CD14-positive monocyte (primary cell): Measurements from ENCODE around the gene NPPA. TPM values are rescaled to one million over a fixed set of nuclear protein-coding genes. Genes with fewer than 3 reads are reported as not detected.
A peak's percentile ranks its signal among the peaks of the same experiment; 100 is the strongest.

Experiments
- DNase-seq, 3 donors: peaks; one replicate each; pipeline ENCODE4 v3.0.0-alpha.2; 2011 to 2022
- H2AFZ ChIP-seq: 2 replicates; pipeline ENCODE4 v1.6.0; 2012; ENCODE audit warnings: mild to moderate bottlenecking, low read depth, low read length, inconsistent platforms; ENCODE audit not compliant: insufficient read depth, poor library complexity, severe bottlenecking
- H3K27ac ChIP-seq, 2 donors: 1 replicate in 1 of 2; 2 replicates in 1 of 2; pipeline ENCODE4 v1.5.1; 2012 to 2013; ENCODE audit warnings: low read length in 2 of 2, control low read depth in 1 of 2, inconsistent platforms in 1 of 2, low read depth in 1 of 2, mild to moderate bottlenecking in 1 of 2
- H3K27me3 ChIP-seq, 2 donors: one replicate each; pipeline versions ENCODE4 v1.6.0 to v1.6.1; 2011 to 2013; ENCODE audit warnings: low read length in 2 of 2; ENCODE audit not compliant: control insufficient read depth in 2 of 2, insufficient read depth in 2 of 2
- H3K36me3 ChIP-seq, 2 donors: replicated peaks in 1 of 2; 1 replicate in 1 of 2; 2 replicates in 1 of 2; pipeline versions ENCODE4 v1.5.1 to v1.6.1; 2012 to 2013; ENCODE audit warnings: low read length in 2 of 2, control low read depth in 1 of 2, inconsistent platforms in 1 of 2, mild to moderate bottlenecking in 1 of 2; ENCODE audit not compliant: insufficient read depth in 2 of 2, control insufficient read depth in 1 of 2
- H3K4me1 ChIP-seq, 2 donors: 1 replicate in 1 of 2; 2 replicates in 1 of 2; pipeline versions ENCODE4 v1.5.1 to v1.6.1; 2012 to 2013; ENCODE audit warnings: low read length in 2 of 2, control low read depth in 1 of 2, inconsistent platforms in 1 of 2, mild to moderate bottlenecking in 1 of 2, moderate library complexity in 1 of 2; ENCODE audit not compliant: insufficient read depth in 2 of 2, control insufficient read depth in 1 of 2
- H3K4me2 ChIP-seq: replicated peaks from 2 replicates; pipeline ENCODE3; 2012; ENCODE audit warnings: low read length, moderate library complexity, mild to moderate bottlenecking; ENCODE audit not compliant: poor library complexity, severe bottlenecking; ENCODE audit errors: extremely low read depth
- H3K4me3 ChIP-seq, 3 experiments: fragments of 200-600 bp in 1 of 3; sonication (generic) in 1 of 3; replicated peaks in 1 of 3; 1 replicate in 2 of 3; 2 replicates in 1 of 3; pipeline ENCODE4 v1.5.1; 2011 to 2013; ENCODE audit warnings: low read length in 3 of 3, mild to moderate bottlenecking in 3 of 3, control low read depth in 2 of 3, low read depth in 2 of 3, inconsistent platforms in 1 of 3, moderate library complexity in 1 of 3
- H3K79me2 ChIP-seq: 2 replicates; pipeline ENCODE4 v1.6.0; 2012; ENCODE audit warnings: mild to moderate bottlenecking, control low read depth, inconsistent platforms, low read length, moderate library complexity; ENCODE audit not compliant: insufficient read depth
- H3K9ac ChIP-seq: 2 replicates; pipeline ENCODE4 v1.6.0; 2017; ENCODE audit warnings: low read length, mild to moderate bottlenecking; ENCODE audit not compliant: insufficient read depth, poor library complexity, severe bottlenecking
- H3K9me3 ChIP-seq, 2 donors: replicated peaks in 1 of 2; 1 replicate in 1 of 2; 2 replicates in 1 of 2; pipeline versions ENCODE4 v1.5.1 to v1.6.1; 2012 to 2013; ENCODE audit warnings: low read length in 2 of 2, control low read depth in 1 of 2; ENCODE audit not compliant: control insufficient read depth in 1 of 2, insufficient read depth in 1 of 2
- H4K20me1 ChIP-seq: 2 replicates; pipeline ENCODE4 v1.6.0; 2012; ENCODE audit warnings: mild to moderate bottlenecking, low read length, control low read depth, moderate library complexity; ENCODE audit not compliant: insufficient read depth
- H3K27ac Mint-ChIP-seq, 7 donors: one replicate each; pipeline ENCODE4 v1.8.0; 2020; ENCODE audit warnings: mild to moderate bottlenecking in 7 of 7, mixed read lengths in 7 of 7, moderate library complexity in 6 of 7, inconsistent platforms in 2 of 7
- H3K27me3 Mint-ChIP-seq, 3 donors: one replicate each; pipeline ENCODE4 v1.8.0; 2021 to 2022; ENCODE audit warnings: low read depth in 3 of 3, mild to moderate bottlenecking in 3 of 3, mixed read lengths in 3 of 3, moderate library complexity in 3 of 3, inconsistent platforms in 1 of 3
- H3K36me3 Mint-ChIP-seq, 2 donors: one replicate each; pipeline ENCODE4 v1.8.0; 2020; ENCODE audit warnings: mixed read lengths in 2 of 2, inconsistent platforms in 1 of 2, mild to moderate bottlenecking in 1 of 2
- H3K4me1 Mint-ChIP-seq: one replicate; pipeline ENCODE4 v1.8.0; 2020; ENCODE audit warnings: mild to moderate bottlenecking, mixed read lengths
- H3K4me3 Mint-ChIP-seq, 2 donors: one replicate each; pipeline ENCODE4 v1.8.0; 2020; ENCODE audit warnings: mild to moderate bottlenecking in 2 of 2, mixed read lengths in 2 of 2, moderate library complexity in 1 of 2
- H3K9me3 Mint-ChIP-seq, 7 donors: one replicate each; pipeline ENCODE4 v1.8.0; 2020 to 2022; ENCODE audit warnings: mixed read lengths in 7 of 7, mild to moderate bottlenecking in 6 of 7, moderate library complexity in 6 of 7, inconsistent platforms in 2 of 7
- WGBS: methylation state at CpG from one replicate; pipeline ENCODE4 v1.1.5; 2013; ENCODE audit warnings: missing lambda C conversion rate; ENCODE audit not compliant: insufficient coverage; 5-methylcytosine and 5-hydroxymethylcytosine counted together
- intact Hi-C, 2 donors: fragments of 100-400 bp; cut with micrococcal nuclease; formaldehyde crosslinking; loops; one replicate each; pipeline versions ENCODE4 v1.15.0 to v1.15.1; 2023
- polyA plus RNA-seq, 3 donors: library from polyadenylated mRNA; depleted of rRNA in 1 of 3; unstranded in 2 of 3; stranded (reverse) in 1 of 3; fragments of 300-500 nt in 2 of 3; fragments of >200 nt in 1 of 3; fragmentation: Illumina TruSeq in 2 of 3; gene quantifications; 1 replicate in 2 of 3; 2 replicates in 1 of 3; pipeline ENCODE4 v1.2.3, GENCODE V29; 2012 to 2021
- TF ChIP-seq, protein P1 (sequence below): fragments of 200-600 bp; IDR thresholded peaks from one replicate; pipeline ENCODE4 v1.8.0; 2022; ENCODE audit warnings: antibody characterized with exemption, mild to moderate bottlenecking

NPPA gene
- polyA plus RNA-seq, 3 donors: not detected

- no peak overlapping the region for H3K4me3 ChIP-seq
- TF ChIP-seq, protein P1, sequence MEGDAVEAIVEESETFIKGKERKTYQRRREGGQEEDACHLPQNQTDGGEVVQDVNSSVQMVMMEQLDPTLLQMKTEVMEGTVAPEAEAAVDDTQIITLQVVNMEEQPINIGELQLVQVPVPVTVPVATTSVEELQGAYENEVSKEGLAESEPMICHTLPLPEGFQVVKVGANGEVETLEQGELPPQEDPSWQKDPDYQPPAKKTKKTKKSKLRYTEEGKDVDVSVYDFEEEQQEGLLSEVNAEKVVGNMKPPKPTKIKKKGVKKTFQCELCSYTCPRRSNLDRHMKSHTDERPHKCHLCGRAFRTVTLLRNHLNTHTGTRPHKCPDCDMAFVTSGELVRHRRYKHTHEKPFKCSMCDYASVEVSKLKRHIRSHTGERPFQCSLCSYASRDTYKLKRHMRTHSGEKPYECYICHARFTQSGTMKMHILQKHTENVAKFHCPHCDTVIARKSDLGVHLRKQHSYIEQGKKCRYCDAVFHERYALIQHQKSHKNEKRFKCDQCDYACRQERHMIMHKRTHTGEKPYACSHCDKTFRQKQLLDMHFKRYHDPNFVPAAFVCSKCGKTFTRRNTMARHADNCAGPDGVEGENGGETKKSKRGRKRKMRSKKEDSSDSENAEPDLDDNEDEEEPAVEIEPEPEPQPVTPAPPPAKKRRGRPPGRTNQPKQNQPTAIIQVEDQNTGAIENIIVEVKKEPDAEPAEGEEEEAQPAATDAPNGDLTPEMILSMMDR: no peak
- H3K4me2 ChIP-seq: no peak overlapping the region
- peaks cover 0 to 7% of the 10 kb centered on the region in 2 donors for H3K4me1 ChIP-seq
- H3K9me3 Mint-ChIP-seq: no peaks in the 10 kb centered on the region
- peaks cover 2 to 5% (median 2%) of the 10 kb centered on the region in 3 donors for H3K27me3 Mint-ChIP-seq
- peaks cover 7% of the 10 kb centered on the region for H3K4me1 Mint-ChIP-seq
- H2AFZ ChIP-seq: no peak overlapping the region
- intact Hi-C loops: no loop called here
- DNase-seq: no peak
- H4K20me1 ChIP-seq: no peaks in the 10 kb centered on the region
- no peaks in the 10 kb centered on the region for H3K79me2 ChIP-seq
- no peaks in the 10 kb centered on the region for H3K9me3 ChIP-seq
- peak overlapping the region in 1 of 7 donors; percentile 60 for H3K27ac Mint-ChIP-seq
- no peaks in the 10 kb centered on the region for H3K36me3 ChIP-seq
- H3K9ac ChIP-seq: no peak overlapping the region
- H3K4me3 Mint-ChIP-seq: no peak overlapping the region
- no peak overlapping the region for H3K27ac ChIP-seq
- 99% methylated on average over 8 of the region's 12 CpGs for WGBS
- no peaks in the 10 kb centered on the region for H3K36me3 Mint-ChIP-seq
- H3K27me3 ChIP-seq: no peaks in the 10 kb centered on the region
Observed at GRCh38 chr1:11880181-11880575, 32.6 kb upstream of the NPPA start.

- DNase-seq: no peak
- Histone ChIP-seq H4K20me1 (no peaks in the 10 kb centered on the region), H3K4me1 (peaks cover 0 to 7% of the 10 kb centered on the region in 2 donors), H3K9ac (no peak overlapping the region), H3K27me3 (no peaks in the 10 kb centered on the region), H3K27ac (no peak overlapping the region), H3K9me3 (no peaks in the 10 kb centered on the region), H3K4me3 (no peak overlapping the region), H3K4me2 (no peak overlapping the region), H3K79me2 (no peaks in the 10 kb centered on the region), H3K36me3 (no peaks in the 10 kb centered on the region), H2AFZ (no peak overlapping the region)
- Mint-ChIP-seq H3K4me1 (peaks cover 7% of the 10 kb centered on the region), H3K27ac (peak overlapping the region in 1 of 7 donors; percentile 60), H3K4me3 (no peak overlapping the region), H3K9me3 (no peaks in the 10 kb centered on the region), H3K36me3 (no peaks in the 10 kb centered on the region), H3K27me3 (peaks cover 2 to 5% (median 2%) of the 10 kb centered on the region in 3 donors)
- WGBS: 90% methylated on average over 22 of the region's 28 CpGs
- TF ChIP-seq, protein P1: no peak
- intact Hi-C loops: no loop called here
Observed at GRCh38 chr1:11879311-11880180, 32.0 kb upstream of the NPPA start.
